DND-41 (cell line): Measurements from ENCODE around the gene STXBP4.

Source experiments
- ATAC-seq: fragments of 200-7000 bp; cut with Tn5 transposase; 3 replicates; pipeline ENCODE4 v1.9.1; 2021; ENCODE audit warnings: low read depth; ENCODE audit not compliant: insufficient read depth
- DNase-seq: peaks from one replicate; pipeline ENCODE4 v3.0.0-alpha.2; 2020
- H2AFZ ChIP-seq: 2 replicates; pipeline ENCODE4 v1.6.0; 2012; ENCODE audit warnings: low read depth, low read length
- H3K27ac ChIP-seq: 2 replicates; pipeline ENCODE4 v1.5.1; 2012; ENCODE audit warnings: low read length, inconsistent platforms
- H3K27me3 ChIP-seq: fragments of 200-600 bp; sonication (generic); 2 replicates; pipeline ENCODE4 v1.6.0; 2012; ENCODE audit warnings: low read length, mild to moderate bottlenecking, inconsistent platforms; ENCODE audit not compliant: insufficient read depth, poor library complexity
- H3K36me3 ChIP-seq: 2 replicates; pipeline ENCODE4 v1.5.1; 2012; ENCODE audit warnings: low read length, inconsistent platforms; ENCODE audit not compliant: insufficient read depth
- H3K4me1 ChIP-seq: 2 replicates; pipeline ENCODE4 v1.5.1; 2012; ENCODE audit warnings: mild to moderate bottlenecking, low read length; ENCODE audit not compliant: insufficient read depth
- H3K4me2 ChIP-seq: 2 replicates; pipeline ENCODE4 v1.6.0; 2012; ENCODE audit warnings: mild to moderate bottlenecking, moderate library complexity, low read length, inconsistent platforms; ENCODE audit not compliant: insufficient read depth
- H3K4me3 ChIP-seq, 2 experiments: fragments of 200-600 bp in 1 of 2; shearing (Covaris generic) in 1 of 2; 2 replicates each; pipeline ENCODE4 v1.5.1; 2012 to 2016; ENCODE audit warnings: inconsistent platforms in 2 of 2, low read length in 2 of 2, mild to moderate bottlenecking in 2 of 2, low read depth in 1 of 2, moderate library complexity in 1 of 2
- H3K79me2 ChIP-seq: 2 replicates; pipeline ENCODE4 v1.6.0; 2012; ENCODE audit warnings: low read length, inconsistent platforms; ENCODE audit not compliant: insufficient read depth
- H3K9ac ChIP-seq: 2 replicates; pipeline ENCODE4 v1.6.0; 2012; ENCODE audit warnings: low read depth, mild to moderate bottlenecking, inconsistent platforms, low read length, moderate library complexity
- H3K9me3 ChIP-seq: 2 replicates; pipeline ENCODE4 v1.5.1; 2012; ENCODE audit warnings: low read length, moderate library complexity, mild to moderate bottlenecking, inconsistent platforms; ENCODE audit not compliant: insufficient read depth, severe bottlenecking
- H4K20me1 ChIP-seq: 2 replicates; pipeline ENCODE4 v1.6.0; 2012; ENCODE audit warnings: low read length; ENCODE audit not compliant: insufficient read depth
- EZH2 ChIP-seq: IDR thresholded peaks from 3 replicates; pipeline ENCODE4 v1.6.1; 2012; ENCODE audit warnings: borderline replicate concordance, low read depth, mild to moderate bottlenecking, moderate library complexity, low read length, inconsistent platforms; ENCODE audit not compliant: severe bottlenecking
- TF ChIP-seq, protein P1 (sequence below): IDR thresholded peaks from 2 replicates; pipeline ENCODE4 v1.5.1; 2012; ENCODE audit warnings: borderline replicate concordance, low read length, moderate library complexity, mild to moderate bottlenecking; ENCODE audit not compliant: poor library complexity, severe bottlenecking; ENCODE audit errors: extremely low read depth

Gene STXBP4

DNA sequence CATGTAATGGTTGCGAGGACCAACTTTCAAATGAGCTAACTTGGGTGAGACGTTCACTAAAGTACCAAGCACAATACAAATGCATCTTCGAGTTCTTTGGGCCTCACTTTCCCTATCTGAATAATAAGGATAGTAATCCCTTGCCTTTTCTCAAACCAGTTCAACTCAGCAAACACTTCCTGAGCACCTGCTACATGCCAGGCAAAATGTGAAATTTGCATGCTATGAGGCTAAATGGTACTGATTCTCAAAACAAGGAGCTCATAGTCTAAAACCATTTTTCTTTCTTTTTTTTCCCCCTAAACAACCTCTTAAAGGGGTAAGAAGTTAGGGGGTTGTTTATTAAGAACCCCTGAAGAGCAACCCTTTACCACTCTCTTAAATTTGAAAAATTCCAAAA is 194.8 kb downstream of the STXBP4 start:
- Histone ChIP-seq H3K4me3 (no peak overlapping the region), H3K27ac (no peak overlapping the region), H3K9me3 (no peaks in the 10 kb centered on the region), H3K9ac (no peak overlapping the region), H4K20me1 (no peaks in the 10 kb centered on the region), H3K36me3 (peaks cover 4% of the 10 kb centered on the region; the same call in 1 of the 2 replicates), H3K27me3 (no peaks in the 10 kb centered on the region), H2AFZ (no peak overlapping the region), H3K4me1 (no peaks in the 10 kb centered on the region), H3K79me2 (no peaks in the 10 kb centered on the region), H3K4me2 (no peak overlapping the region)
- no peak for TF ChIP-seq EZH2
- no peak for DNase-seq
- no peak for ATAC-seq

DNA sequence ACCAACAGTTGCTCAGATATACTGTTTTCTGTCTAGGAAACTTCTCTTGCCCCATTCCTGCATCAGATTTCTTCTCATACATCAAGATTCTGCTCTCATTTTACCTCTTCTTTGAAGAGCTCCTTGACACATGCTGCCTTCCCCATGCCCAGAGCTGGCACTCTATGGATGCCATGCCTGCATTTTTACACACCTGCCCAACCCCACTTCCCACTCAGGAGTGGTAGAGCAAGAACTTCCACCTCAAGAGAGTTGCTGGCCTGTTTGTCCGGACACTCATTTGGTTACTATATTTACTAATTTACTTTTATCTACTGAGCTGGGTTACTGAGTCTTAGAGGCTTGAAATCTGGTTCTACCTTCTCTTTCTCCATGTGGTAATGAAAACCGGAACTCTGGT is 197.9 kb downstream of the STXBP4 start:
- no peak overlapping the region for H3K27ac ChIP-seq
- no peak overlapping the region for H3K4me3 ChIP-seq
- H3K79me2 ChIP-seq = no peaks in the 10 kb centered on the region
- no peaks in the 10 kb centered on the region for H3K9me3 ChIP-seq
- no peaks in the 10 kb centered on the region for H3K27me3 ChIP-seq
- no peak overlapping the region for H3K4me2 ChIP-seq
- H4K20me1 ChIP-seq = no peaks in the 10 kb centered on the region
- no peaks in the 10 kb centered on the region for H3K4me1 ChIP-seq
- no peak overlapping the region for H3K9ac ChIP-seq
- TF ChIP-seq, protein P1, sequence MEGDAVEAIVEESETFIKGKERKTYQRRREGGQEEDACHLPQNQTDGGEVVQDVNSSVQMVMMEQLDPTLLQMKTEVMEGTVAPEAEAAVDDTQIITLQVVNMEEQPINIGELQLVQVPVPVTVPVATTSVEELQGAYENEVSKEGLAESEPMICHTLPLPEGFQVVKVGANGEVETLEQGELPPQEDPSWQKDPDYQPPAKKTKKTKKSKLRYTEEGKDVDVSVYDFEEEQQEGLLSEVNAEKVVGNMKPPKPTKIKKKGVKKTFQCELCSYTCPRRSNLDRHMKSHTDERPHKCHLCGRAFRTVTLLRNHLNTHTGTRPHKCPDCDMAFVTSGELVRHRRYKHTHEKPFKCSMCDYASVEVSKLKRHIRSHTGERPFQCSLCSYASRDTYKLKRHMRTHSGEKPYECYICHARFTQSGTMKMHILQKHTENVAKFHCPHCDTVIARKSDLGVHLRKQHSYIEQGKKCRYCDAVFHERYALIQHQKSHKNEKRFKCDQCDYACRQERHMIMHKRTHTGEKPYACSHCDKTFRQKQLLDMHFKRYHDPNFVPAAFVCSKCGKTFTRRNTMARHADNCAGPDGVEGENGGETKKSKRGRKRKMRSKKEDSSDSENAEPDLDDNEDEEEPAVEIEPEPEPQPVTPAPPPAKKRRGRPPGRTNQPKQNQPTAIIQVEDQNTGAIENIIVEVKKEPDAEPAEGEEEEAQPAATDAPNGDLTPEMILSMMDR = no peak
- no peak for TF ChIP-seq EZH2
- H2AFZ ChIP-seq = no peak overlapping the region
- ATAC-seq = no peak
- H3K36me3 ChIP-seq = peaks cover 4% of the 10 kb centered on the region; the same call in 1 of the 2 replicates
- no peak for DNase-seq

DNA sequence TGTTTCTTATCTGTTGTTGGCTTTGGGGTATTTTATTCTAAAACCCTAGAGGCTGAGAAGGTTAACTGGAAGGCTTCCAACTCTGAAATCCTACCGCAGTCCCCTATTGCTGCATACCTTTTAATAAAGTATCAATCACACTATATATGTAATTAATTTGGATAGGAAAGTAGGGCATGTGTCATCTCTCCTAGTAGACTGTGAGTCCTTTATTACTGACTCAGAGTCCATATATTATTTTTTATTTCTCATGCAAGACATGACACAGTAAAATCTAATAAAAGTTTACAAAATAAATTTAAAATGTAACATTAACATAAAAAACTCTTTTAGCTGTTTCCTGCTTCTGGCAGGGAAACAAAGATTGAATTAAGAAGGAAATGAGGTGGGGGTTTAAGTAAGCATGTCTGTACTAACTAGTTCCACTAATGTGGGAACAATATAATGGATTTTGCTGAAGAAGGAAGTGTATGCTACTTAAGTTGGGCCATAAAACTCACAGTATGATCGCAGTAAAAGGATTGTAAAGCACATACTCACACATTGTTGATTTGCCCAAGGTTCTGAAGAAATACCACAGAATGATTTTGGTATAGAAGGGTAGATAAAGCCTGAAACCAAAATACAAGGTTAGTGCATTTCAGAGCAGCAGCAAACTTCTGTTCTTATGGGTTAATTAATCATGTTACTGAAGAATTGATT is 198.6 kb downstream of the STXBP4 start:
- H2AFZ ChIP-seq = no peak overlapping the region
- H3K4me2 ChIP-seq = no peak overlapping the region
- H3K9ac ChIP-seq = no peak overlapping the region
- no peaks in the 10 kb centered on the region for H3K79me2 ChIP-seq
- H3K27me3 ChIP-seq = no peaks in the 10 kb centered on the region
- H3K4me3 ChIP-seq = no peak overlapping the region
- H4K20me1 ChIP-seq = no peaks in the 10 kb centered on the region
- DNase-seq (no peak), ATAC-seq (no peak)
- H3K36me3 ChIP-seq = peaks cover 4% of the 10 kb centered on the region; the same call in 1 of the 2 replicates
- no peaks in the 10 kb centered on the region for H3K4me1 ChIP-seq
- no peak overlapping the region for H3K27ac ChIP-seq
- TF ChIP-seq EZH2 = no peak
- TF ChIP-seq, protein P1 = no peak
- H3K9me3 ChIP-seq = no peaks in the 10 kb centered on the region

DNA sequence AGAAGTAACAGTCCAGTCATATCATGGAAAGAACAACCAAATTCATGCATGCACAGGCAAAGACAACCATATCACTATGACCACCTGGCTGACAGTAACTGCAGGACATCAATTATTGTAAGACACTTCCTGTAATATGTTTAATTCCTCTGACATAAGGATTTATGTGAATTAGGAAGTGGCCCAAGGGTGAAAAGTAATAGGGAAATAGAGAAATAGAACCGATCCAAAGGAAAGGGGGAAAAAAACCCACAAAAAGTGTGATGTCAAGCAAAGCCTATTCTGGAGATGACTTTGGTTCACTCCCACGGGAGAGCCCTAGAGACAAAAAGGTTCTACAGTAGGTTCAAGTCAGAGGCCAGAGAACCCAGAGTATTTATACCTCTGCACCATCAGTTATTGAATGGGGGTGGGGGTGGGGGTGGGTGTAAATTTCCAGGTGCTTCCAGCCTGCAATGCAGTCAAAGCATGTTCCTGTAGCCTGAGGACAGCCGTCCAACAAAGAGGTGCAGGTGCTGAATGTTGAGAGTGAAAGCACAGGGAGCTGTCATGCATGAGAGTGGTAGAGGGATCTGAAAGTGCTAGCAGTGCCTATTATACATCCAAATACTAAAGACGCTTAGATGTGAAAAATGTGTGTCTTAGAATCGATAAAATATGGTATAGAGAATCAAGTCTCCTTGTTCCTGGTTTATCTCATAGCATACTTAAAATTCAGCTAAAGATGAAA is 200.6 kb downstream of the STXBP4 start:
- no peaks in the 10 kb centered on the region for H3K9me3 ChIP-seq
- H3K27me3 ChIP-seq = no peaks in the 10 kb centered on the region
- no peaks in the 10 kb centered on the region for H3K79me2 ChIP-seq
- ATAC-seq (no peak), DNase-seq (no peak)
- H2AFZ ChIP-seq = no peak overlapping the region
- no peak overlapping the region for H3K4me3 ChIP-seq
- peaks cover 4% of the 10 kb centered on the region; the same call in 1 of the 2 replicates for H3K36me3 ChIP-seq
- H3K27ac ChIP-seq = no peak overlapping the region
- H3K4me1 ChIP-seq = no peaks in the 10 kb centered on the region
- H4K20me1 ChIP-seq = no peaks in the 10 kb centered on the region
- no peak for TF ChIP-seq EZH2
- TF ChIP-seq, protein P1 = no peak
- H3K9ac ChIP-seq = no peak overlapping the region
- H3K4me2 ChIP-seq = no peak overlapping the region
